GM10847 (cell line): ENCODE data around the gene FBLN1.

ENCODE experiments used
- POLR2A ChIP-seq: IDR thresholded peaks from 2 replicates; pipeline ENCODE4 v1.6.1; 2011; ENCODE audit not compliant: insufficient read length; ENCODE audit errors: extremely low read depth

Gene FBLN1

GRCh38 chr22:45502215-45503049 lies at the start of gene FBLN1:
FBLN1 (plus strand) TSS chr22:45502883; CDS start chr22:45502986, 103 bp downstream.
- no peak for TF ChIP-seq POLR2A

- TF ChIP-seq POLR2A: no peak
These were observed 48.9 kb upstream of the FBLN1 start for GRCh38 chr22:45453764-45454163.

GRCh38 chr22:45454275-45454674 lies 48.4 kb upstream of the FBLN1 start:
- TF ChIP-seq POLR2A: no peak

GRCh38 chr22:45455212-45455611 lies 47.5 kb upstream of the FBLN1 start:
- no peak for TF ChIP-seq POLR2A

GRCh38 chr22:45455621-45456020 lies 47.1 kb upstream of the FBLN1 start:
- TF ChIP-seq POLR2A: no peak

GRCh38 chr22:45456811-45457210 lies 45.9 kb upstream of the FBLN1 start:
- TF ChIP-seq POLR2A: no peak

GRCh38 chr22:45458532-45458931 lies 44.2 kb upstream of the FBLN1 start:
- no peak for TF ChIP-seq POLR2A

GRCh38 chr22:45459235-45459634 lies 43.4 kb upstream of the FBLN1 start:
- no peak for TF ChIP-seq POLR2A

- no peak for TF ChIP-seq POLR2A
These were observed 42.2 kb upstream of the FBLN1 start for GRCh38 chr22:45460288-45461109.

GRCh38 chr22:45462034-45462655 lies 40.5 kb upstream of the FBLN1 start:
- no peak for TF ChIP-seq POLR2A

- TF ChIP-seq POLR2A: no peak
These were observed 37.0 kb upstream of the FBLN1 start for GRCh38 chr22:45465633-45466032.

GRCh38 chr22:45468872-45469271 lies 33.8 kb upstream of the FBLN1 start:
- no peak for TF ChIP-seq POLR2A

GRCh38 chr22:45469281-45470073 lies 33.2 kb upstream of the FBLN1 start:
- no peak for TF ChIP-seq POLR2A

- no peak for TF ChIP-seq POLR2A
These were observed 31.8 kb upstream of the FBLN1 start for GRCh38 chr22:45470871-45471270.

- no peak for TF ChIP-seq POLR2A
These were observed 30.3 kb upstream of the FBLN1 start for GRCh38 chr22:45472426-45472825.
